Upper lobe of left lung (tissue), 4 donors: ENCODE data around the gene CA11.

Experiments used
- CTCF ChIP-seq, 6 experiments: fragments of 450-650 bp in 4 of 6; fragments of 200-600 bp in 2 of 6; sonication (generic) in 2 of 6; IDR thresholded peaks; one replicate each; pipeline ENCODE4 v1.5.1; 2016 to 2019; ENCODE audit warnings: antibody characterized with exemption in 6 of 6
- EP300 ChIP-seq, 4 donors: sonication (generic); formaldehyde crosslinking; IDR thresholded peaks; one replicate each; pipeline ENCODE4 v1.5.1; 2017; ENCODE audit warnings: antibody characterized with exemption in 4 of 4, control low read depth in 2 of 4
- POLR2A ChIP-seq, 4 donors: fragments of 450-650 bp; IDR thresholded peaks; one replicate each; pipeline ENCODE4 v1.5.1; 2016 to 2017; ENCODE audit warnings: antibody characterized with exemption in 4 of 4, mild to moderate bottlenecking in 2 of 4

GRCh38 chr19:48683349-48683748 lies 37.4 kb upstream of the CA11 start:
- TF ChIP-seq POLR2A (IDR thresholded peaks at IDR 0.05) (no peak), CTCF (IDR thresholded peaks at IDR 0.05) (no peak), EP300 (IDR thresholded peaks at IDR 0.05) (no peak)
